Testis (tissue), 3 donors: ENCODE measurements around the gene MS4A4E. TPM values are rescaled to one million over a fixed set of nuclear protein-coding genes. Genes with fewer than 3 reads are reported as not detected.

Experiments used
- DNase-seq: peaks from one replicate; pipeline ENCODE4 v3.0.0-alpha.2; 2019
- H3K27ac ChIP-seq, 2 donors: fragments of 200-600 bp; sonication (generic); one replicate each; pipeline ENCODE4 v1.5.1; 2019
- H3K27me3 ChIP-seq: fragments of 200-600 bp; sonication (generic); one replicate; pipeline ENCODE4 v1.5.1; 2019
- H3K36me3 ChIP-seq: fragments of 200-600 bp; sonication (generic); one replicate; pipeline ENCODE4 v1.5.1; 2017; ENCODE audit warnings: low read depth; ENCODE audit errors: missing control alignments
- H3K4me1 ChIP-seq: fragments of 200-600 bp; sonication (generic); one replicate; pipeline ENCODE4 v1.5.1; 2019
- H3K4me3 ChIP-seq, 2 donors: fragments of 200-600 bp; sonication (generic); one replicate each; pipeline ENCODE4 v1.5.1; 2017 to 2019
- H3K9me3 ChIP-seq: fragments of 200-600 bp; sonication (generic); one replicate; pipeline ENCODE4 v1.5.1; 2017
- CTCF ChIP-seq, 3 experiments: fragments of 450-650 bp in 2 of 3; fragments of 200-600 bp in 1 of 3; sonication (generic) in 1 of 3; IDR thresholded peaks; one replicate each; pipeline ENCODE4 v1.5.1; 2016 to 2019; ENCODE audit warnings: antibody characterized with exemption in 3 of 3, mild to moderate bottlenecking in 2 of 3, moderate library complexity in 1 of 3
- POLR2A ChIP-seq: fragments of 450-650 bp; IDR thresholded peaks from one replicate; pipeline ENCODE4 v1.6.1; 2017; ENCODE audit warnings: antibody characterized with exemption, mild to moderate bottlenecking, moderate library complexity
- WGBS, 2 donors: methylation state at CpG; one replicate each; pipeline ENCODE4 v1.1.5; 2018; 5-methylcytosine and 5-hydroxymethylcytosine counted together
- intact Hi-C: fragments of 100-400 bp; cut with DNase I; formaldehyde crosslinking; loops from one replicate; pipeline ENCODE4 v1.15.1; 2023; ENCODE audit warnings: low total_unique reads
- polyA plus RNA-seq: library from polyadenylated mRNA; stranded (reverse); fragments of 350-450 nt; fragmentation: Illumina TruSeq; extraction: RNeasy Lipid Tissue Mini Kit (QIAGEN cat#74804); gene quantifications from one replicate; pipeline ENCODE4 v1.2.3, GENCODE V29; 2014; ENCODE audit warnings: low read depth, low replicate concordance; ENCODE audit not compliant: insufficient read depth
- total RNA-seq, 2 donors: library from RNA; depleted of rRNA; stranded (reverse); fragments of >200 nt; gene quantifications; one replicate each; pipeline ENCODE4 v1.2.3, GENCODE V29; 2016

MS4A4E gene
- total and polyA plus RNA-seq, 3 donors from 2014 or later: 1.3 to 4.6 (median 3.8) TPM

GRCh38 chr11:60281485-60281884, 38.5 kb upstream of the MS4A4E start:
- H3K27ac ChIP-seq: peak overlapping the region in 1 of 2 donors; percentile 8
- no peak for TF ChIP-seq POLR2A
- TF ChIP-seq CTCF (IDR thresholded peaks at IDR 0.05): no peak
- 61 to 83% methylated on average over 2 of the region's 2 CpGs for WGBS, 2 donors
- H3K4me1 ChIP-seq: no peaks in the 10 kb centered on the region
- H3K36me3 ChIP-seq: no peaks in the 10 kb centered on the region
- intact Hi-C loops: no loop called here
- no peaks in the 10 kb centered on the region for H3K27me3 ChIP-seq
- H3K4me3 ChIP-seq: no peak overlapping the region
- DNase-seq: no peak
- H3K9me3 ChIP-seq: no peaks in the 10 kb centered on the region

DNA sequence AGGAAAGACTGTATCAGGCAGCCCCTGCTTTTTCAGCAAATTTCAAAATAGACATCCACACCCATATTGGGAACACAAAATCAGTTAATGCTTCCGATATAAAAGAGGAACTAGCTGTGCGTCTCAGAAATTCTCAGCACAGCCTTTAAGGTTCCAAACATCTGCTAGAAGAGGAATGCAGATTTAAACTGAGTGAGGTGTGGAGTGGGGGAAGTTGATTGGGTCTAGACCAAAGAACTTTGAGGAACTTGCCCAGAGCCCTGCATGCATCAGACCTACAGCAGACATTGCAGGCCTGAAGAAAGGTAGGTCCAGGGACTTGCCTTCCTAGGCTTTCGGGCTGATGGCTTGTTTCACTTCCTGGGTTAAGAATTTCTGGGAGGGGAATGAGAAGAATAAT, 37.5 kb upstream of the MS4A4E start, which contains the start of gene MS4A4A:
MS4A4A (plus strand) TSS at position 255 of the 400 bp plus-strand sequence; CDS start at position 265, 10 bp downstream.
- intact Hi-C loops: no loop called here
- 79 to 89% methylated on average over 3 of the region's 3 CpGs for WGBS, 2 donors
- no peak for TF ChIP-seq POLR2A
- TF ChIP-seq CTCF (IDR thresholded peaks at IDR 0.05): no peak
- H3K27me3 ChIP-seq: no peaks in the 10 kb centered on the region
- peak; percentile 20 for DNase-seq
- H3K27ac ChIP-seq: peak within 1 kb of the TSS in 1 of 2 donors; percentile 8
- H3K4me1 ChIP-seq: no peaks in the 10 kb centered on the region
- H3K9me3 ChIP-seq: no peaks in the 10 kb centered on the region
- no peaks in the 10 kb centered on the region for H3K36me3 ChIP-seq
- no peak within 1 kb of the TSS for H3K4me3 ChIP-seq

- Histone ChIP-seq H3K36me3 (no peaks in the 10 kb centered on the region), H3K27me3 (no peaks in the 10 kb centered on the region), H3K9me3 (no peaks in the 10 kb centered on the region), H3K27ac (no peak overlapping the region), H3K4me1 (no peaks in the 10 kb centered on the region), H3K4me3 (no peak overlapping the region)
- DNase-seq: no peak
- intact Hi-C loops: no loop called here
- TF ChIP-seq CTCF (IDR thresholded peaks at IDR 0.05) (no peak), POLR2A (no peak)
Measured at GRCh38 chr11:60274416-60274815, 31.5 kb upstream of the MS4A4E start.

DNA sequence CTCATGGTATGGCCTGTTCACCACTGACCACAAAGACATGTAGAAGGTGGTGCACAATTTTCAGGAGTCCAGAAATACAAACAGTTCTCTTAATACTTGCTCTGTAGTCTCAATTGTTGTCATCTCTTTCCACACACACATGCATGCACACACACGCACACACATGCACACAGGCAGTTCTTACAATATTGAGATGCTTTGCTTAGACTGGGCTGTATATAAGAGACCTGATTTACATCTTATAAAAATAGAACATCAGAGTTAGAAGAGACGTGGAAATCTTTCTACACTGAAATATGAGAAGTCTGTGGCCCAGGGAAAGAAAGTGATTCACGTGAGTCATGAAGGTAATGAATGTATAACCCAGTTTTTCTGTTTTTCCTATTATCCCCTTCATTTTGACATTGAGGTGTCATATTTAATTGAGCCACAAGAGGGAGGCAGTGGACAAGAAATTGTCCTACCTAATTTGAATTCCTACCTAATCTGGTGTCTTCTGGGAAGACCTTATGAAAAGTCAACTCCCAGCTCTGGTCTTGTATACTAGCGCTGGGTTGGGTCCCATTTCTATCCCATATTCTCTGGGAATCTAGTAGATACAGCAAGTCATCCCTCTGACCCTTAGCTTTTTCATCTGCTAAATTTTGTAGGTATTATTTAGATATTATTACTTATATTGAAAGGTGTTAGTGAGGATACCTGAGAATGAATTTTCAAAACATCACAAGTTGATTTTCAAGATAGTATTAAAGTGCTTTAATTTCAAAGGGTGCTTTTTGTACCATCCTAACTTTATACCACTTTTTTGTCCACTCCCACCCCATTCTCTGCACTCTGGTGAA, 22.7 kb upstream of the MS4A4E start:
- no peaks in the 10 kb centered on the region for H3K4me1 ChIP-seq
- DNase-seq: peak; percentile 31
- H3K27ac ChIP-seq: no peak overlapping the region
- H3K27me3 ChIP-seq: no peaks in the 10 kb centered on the region
- TF ChIP-seq POLR2A: no peak
- TF ChIP-seq CTCF (IDR thresholded peaks at IDR 0.05): peak; percentile 72 to 79 (median 78)
- intact Hi-C loops: no loop called here
- no peak overlapping the region for H3K4me3 ChIP-seq
- H3K9me3 ChIP-seq: no peaks in the 10 kb centered on the region
- H3K36me3 ChIP-seq: no peaks in the 10 kb centered on the region
- 28 to 33% methylated on average over 4 of the region's 4 CpGs for WGBS, 2 donors

- H3K4me3 ChIP-seq: no peak overlapping the region
- DNase-seq: no peak
- H3K9me3 ChIP-seq: no peaks in the 10 kb centered on the region
- no peaks in the 10 kb centered on the region for H3K36me3 ChIP-seq
- WGBS, 2 donors: 78 to 79% methylated on average over 5 of the region's 5 CpGs
- TF ChIP-seq CTCF (IDR thresholded peaks at IDR 0.05) (no peak), POLR2A (no peak)
- intact Hi-C loops: no loop called here
- H3K27me3 ChIP-seq: no peaks in the 10 kb centered on the region
- no peaks in the 10 kb centered on the region for H3K4me1 ChIP-seq
- H3K27ac ChIP-seq: no peak overlapping the region
Measured at GRCh38 chr11:60264644-60265043, 21.7 kb upstream of the MS4A4E start.
